DOHH2 (cell line): ENCODE measurements around the gene CNGA3.

Experiments
- CTCF ChIP-seq: fragments of 200-600 bp; sonication (generic); IDR thresholded peaks from one replicate; pipeline ENCODE4 v1.5.1; 2014; ENCODE audit warnings: antibody characterized with exemption, mild to moderate bottlenecking, low read depth, low read length; ENCODE audit not compliant: poor library complexity, severe bottlenecking
- EZH2phosphoT487 ChIP-seq: fragments of 200-600 bp; sonication (generic); IDR thresholded peaks from 2 replicates; pipeline ENCODE4 v1.6.1; 2017; ENCODE audit warnings: borderline replicate concordance, mild to moderate bottlenecking, antibody characterized with exemption, low read length, moderate library complexity, mixed read lengths

- TF ChIP-seq EZH2phosphoT487 (no peak), CTCF (no peak)
Measured at GRCh38 chr2:98341241-98341640, 5.0 kb upstream of the CNGA3 start.
